Liver (tissue), 3 donors: Measurements from ENCODE around the gene CCDC83.

Source experiments
- FOXA2 ChIP-seq: IDR thresholded peaks from 2 replicates; pipeline ENCODE4 v1.6.1; 2016; ENCODE audit warnings: antibody characterized with exemption
- RAD21 ChIP-seq, 2 donors: IDR thresholded peaks; 2 replicates each; pipeline ENCODE4 v1.6.1; 2016; ENCODE audit warnings: antibody characterized with exemption in 2 of 2, mild to moderate bottlenecking in 2 of 2
- SP1 ChIP-seq: IDR thresholded peaks from 2 replicates; pipeline ENCODE4 v1.6.1; 2018; ENCODE audit warnings: antibody characterized with exemption, mild to moderate bottlenecking
- YY1 ChIP-seq: IDR thresholded peaks from 2 replicates; pipeline ENCODE4 v1.6.1; 2016; ENCODE audit warnings: antibody characterized with exemption, mild to moderate bottlenecking
- TF ChIP-seq, protein P1 (sequence below): fragments of 150-350 bp; IDR thresholded peaks from 2 replicates; pipeline ENCODE4 v1.5.1; 2017; ENCODE audit warnings: improper control_type of control experiment, low read depth, low read length; ENCODE audit not compliant: missing input control
- TF ChIP-seq, protein P2 (sequence below): IDR thresholded peaks from 2 replicates; pipeline ENCODE4 v1.6.1; 2016; ENCODE audit warnings: antibody characterized with exemption
- TF ChIP-seq, protein P3 (sequence below): IDR thresholded peaks from 2 replicates; pipeline ENCODE4 v1.6.1; 2016; ENCODE audit warnings: antibody characterized with exemption
- donor health status: healthy.
- donor health status: healthy.

DNA sequence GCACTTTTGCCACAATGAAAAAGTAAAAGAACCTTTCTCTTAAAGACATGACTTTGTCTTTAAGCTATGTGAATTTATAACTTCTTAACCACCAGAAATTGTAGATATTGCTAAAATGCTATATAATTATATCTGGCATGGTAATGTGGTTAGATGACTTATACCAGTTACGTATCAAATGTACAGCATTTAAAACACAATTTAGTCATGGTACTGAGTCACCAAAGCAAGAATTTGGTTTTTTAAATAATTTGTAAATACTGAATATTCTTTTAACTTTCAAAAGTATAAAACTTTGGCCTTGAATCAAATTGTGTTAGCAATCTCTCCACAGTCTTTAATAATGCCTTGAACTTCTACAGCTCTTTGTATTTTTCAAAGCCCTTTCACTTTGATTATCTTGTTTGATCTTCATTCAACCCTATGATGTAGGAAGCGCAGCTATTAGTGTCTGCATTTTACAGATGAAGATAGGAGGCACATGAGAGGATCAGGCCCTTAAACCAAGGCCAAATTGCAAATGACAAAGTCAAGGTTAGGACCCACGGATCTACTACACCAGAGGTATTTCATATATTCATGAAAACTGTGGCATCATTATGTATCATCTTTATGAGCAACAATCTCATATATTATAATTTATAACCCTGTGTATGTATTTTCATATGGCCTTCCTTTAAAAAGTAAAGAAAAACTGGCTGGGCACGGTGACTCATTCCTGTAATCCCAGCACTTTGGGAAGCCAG is 39.8 kb upstream of the CCDC83 start:
- TF ChIP-seq, protein P1, sequence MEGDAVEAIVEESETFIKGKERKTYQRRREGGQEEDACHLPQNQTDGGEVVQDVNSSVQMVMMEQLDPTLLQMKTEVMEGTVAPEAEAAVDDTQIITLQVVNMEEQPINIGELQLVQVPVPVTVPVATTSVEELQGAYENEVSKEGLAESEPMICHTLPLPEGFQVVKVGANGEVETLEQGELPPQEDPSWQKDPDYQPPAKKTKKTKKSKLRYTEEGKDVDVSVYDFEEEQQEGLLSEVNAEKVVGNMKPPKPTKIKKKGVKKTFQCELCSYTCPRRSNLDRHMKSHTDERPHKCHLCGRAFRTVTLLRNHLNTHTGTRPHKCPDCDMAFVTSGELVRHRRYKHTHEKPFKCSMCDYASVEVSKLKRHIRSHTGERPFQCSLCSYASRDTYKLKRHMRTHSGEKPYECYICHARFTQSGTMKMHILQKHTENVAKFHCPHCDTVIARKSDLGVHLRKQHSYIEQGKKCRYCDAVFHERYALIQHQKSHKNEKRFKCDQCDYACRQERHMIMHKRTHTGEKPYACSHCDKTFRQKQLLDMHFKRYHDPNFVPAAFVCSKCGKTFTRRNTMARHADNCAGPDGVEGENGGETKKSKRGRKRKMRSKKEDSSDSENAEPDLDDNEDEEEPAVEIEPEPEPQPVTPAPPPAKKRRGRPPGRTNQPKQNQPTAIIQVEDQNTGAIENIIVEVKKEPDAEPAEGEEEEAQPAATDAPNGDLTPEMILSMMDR, result no peak
- TF ChIP-seq RAD21 (IDR thresholded peaks at IDR 0.05) (no peak), FOXA2 (no peak), YY1 (no peak), SP1 (no peak)
- TF ChIP-seq, protein P2, sequence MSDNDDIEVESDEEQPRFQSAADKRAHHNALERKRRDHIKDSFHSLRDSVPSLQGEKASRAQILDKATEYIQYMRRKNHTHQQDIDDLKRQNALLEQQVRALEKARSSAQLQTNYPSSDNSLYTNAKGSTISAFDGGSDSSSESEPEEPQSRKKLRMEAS, result no peak
- TF ChIP-seq, protein P3, sequence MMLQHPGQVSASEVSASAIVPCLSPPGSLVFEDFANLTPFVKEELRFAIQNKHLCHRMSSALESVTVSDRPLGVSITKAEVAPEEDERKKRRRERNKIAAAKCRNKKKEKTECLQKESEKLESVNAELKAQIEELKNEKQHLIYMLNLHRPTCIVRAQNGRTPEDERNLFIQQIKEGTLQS, result no peak
